K562 (cell line): ENCODE measurements around the gene INPP4B. TPM values are rescaled to one million over a fixed set of nuclear protein-coding genes. Genes with fewer than 3 reads are reported as not detected.

Source experiments
- ASH1L ChIP-seq: fragments of 450-650 bp; IDR thresholded peaks from 2 replicates; pipeline ENCODE4 v1.6.1; 2018; ENCODE audit warnings: borderline replicate concordance, mild to moderate bottlenecking, low read depth; ENCODE audit not compliant: partially characterized antibody
- polyA plus RNA-seq, 8 experiments: library from polyadenylated mRNA; depleted of rRNA in 4 of 8; stranded (reverse) in 5 of 8; unstranded in 3 of 8; fragments of >200 nt; fragmentation: Nextera tagmentation in 2 of 8; fragmentation: Illumina TruSeq in 1 of 8; extraction: Ambion mirVana in 2 of 8; extraction: Trizol in 1 of 8; gene quantifications; 2 replicates each; pipeline versions ENCODE4 v1.2.1 to v1.2.3, GENCODE V29; 2011 to 2014; ENCODE audit warnings: inconsistent platforms in 1 of 8, missing spikeins in 1 of 8
- total RNA-seq, 7 experiments: library from RNA; depleted of rRNA in 6 of 7; stranded (reverse); fragments of >200 nt in 6 of 7; fragmentation: Illumina TruSeq in 2 of 7; extraction: Trizol in 2 of 7; gene quantifications; 2 replicates each; pipeline versions ENCODE4 v1.2.1 to v1.2.3, GENCODE V29; 2011 to 2021; ENCODE audit warnings: low replicate concordance in 1 of 7

Gene INPP4B
- total and polyA plus RNA-seq, 9 of the 15 experiments (the other 6 are each of a cell fraction or from before 2014, with no cell fraction given): 0.04 to 0.11 TPM; not detected in 7

GRCh38 chr4:141977433-141977832, 868.7 kb downstream of the INPP4B start (continued):
- TF ChIP-seq ASH1L: no peak
